Keratinocyte (primary cell): ENCODE measurements around the gene NET1. TPM values are rescaled to one million over a fixed set of nuclear protein-coding genes. Genes with fewer than 3 reads are reported as not detected.

Source experiments
- DNase-seq: peaks from one replicate; pipeline ENCODE4 v3.0.0-alpha.2; 2011; ENCODE audit warnings: low read depth, missing footprints, low spot score
- FAIRE-seq: peaks from 2 replicates; lab custom pipeline; 2011; peaks lifted over from hg19 to GRCh38; lab: Jason Lieb, UNC
- H2AFZ ChIP-seq: 2 replicates; pipeline ENCODE4 v1.6.0; 2012; ENCODE audit warnings: low read length, control low read depth, inconsistent platforms; ENCODE audit not compliant: control insufficient read depth
- H3K27ac ChIP-seq: 2 replicates; pipeline ENCODE4 v1.5.1; 2011; ENCODE audit warnings: low read length; ENCODE audit not compliant: control insufficient read depth, insufficient read depth
- H3K27me3 ChIP-seq: 3 replicates; pipeline ENCODE4 v1.6.0; 2011; ENCODE audit warnings: low read length; ENCODE audit not compliant: control insufficient read depth, insufficient read depth; ENCODE audit errors: extremely low read depth
- H3K36me3 ChIP-seq, 2 experiments: 2 replicates in 1 of 2; 3 replicates in 1 of 2; pipeline ENCODE4 v1.5.1; 2011; ENCODE audit warnings: low read length in 2 of 2, mild to moderate bottlenecking in 1 of 2; ENCODE audit not compliant: control insufficient read depth in 2 of 2, insufficient read depth in 2 of 2; ENCODE audit errors: extremely low read depth in 1 of 2
- H3K4me1 ChIP-seq: 3 replicates; pipeline ENCODE4 v1.5.1; 2011; ENCODE audit warnings: low read length; ENCODE audit not compliant: control insufficient read depth, insufficient read depth; ENCODE audit errors: extremely low read depth
- H3K4me2 ChIP-seq: 3 replicates; pipeline ENCODE4 v1.6.0; 2011; ENCODE audit warnings: low read depth, low read length; ENCODE audit not compliant: control insufficient read depth, insufficient read depth; ENCODE audit errors: extremely low read depth
- H3K4me3 ChIP-seq, 3 experiments: fragments of 200-600 bp in 1 of 3; sonication (generic) in 1 of 3; 2 replicates in 2 of 3; 3 replicates in 1 of 3; pipeline ENCODE4 v1.5.1; 2011 to 2016; ENCODE audit warnings: low read length in 3 of 3, mild to moderate bottlenecking in 3 of 3, control low read depth in 2 of 3, inconsistent platforms in 1 of 3, low read depth in 1 of 3, mixed read lengths in 1 of 3, mixed run types in 1 of 3, moderate library complexity in 1 of 3; ENCODE audit not compliant: control insufficient read depth in 2 of 3, insufficient read depth in 2 of 3; ENCODE audit errors: extremely low read depth in 1 of 3
- H3K79me2 ChIP-seq: 2 replicates; pipeline ENCODE4 v1.6.0; 2012; ENCODE audit warnings: low read length; ENCODE audit not compliant: control insufficient read depth, insufficient read depth
- H3K9ac ChIP-seq: 3 replicates; pipeline ENCODE4 v1.6.0; 2011; ENCODE audit warnings: low read length; ENCODE audit not compliant: control insufficient read depth, insufficient read depth; ENCODE audit errors: extremely low read depth
- H3K9me1 ChIP-seq: 3 replicates; pipeline ENCODE4 v1.6.0; 2011; ENCODE audit warnings: low read length; ENCODE audit not compliant: control insufficient read depth, insufficient read depth; ENCODE audit errors: extremely low read depth
- H3K9me3 ChIP-seq: 2 replicates; pipeline ENCODE4 v1.5.1; 2012; ENCODE audit warnings: low read depth, low read length; ENCODE audit not compliant: control insufficient read depth
- H4K20me1 ChIP-seq: 3 replicates; pipeline ENCODE4 v1.6.0; 2011; ENCODE audit warnings: low read length; ENCODE audit not compliant: control insufficient read depth, insufficient read depth; ENCODE audit errors: extremely low read depth
- EZH2 ChIP-seq: IDR thresholded peaks from one replicate; pipeline ENCODE4 v1.6.1; 2012; ENCODE audit warnings: inconsistent platforms, mild to moderate bottlenecking, low read length, moderate library complexity
- dilution Hi-C: fragments of 300-500 bp; cut with MboI; formaldehyde crosslinking; loops from one replicate; pipeline ENCODE4 v1.7.0; 2020; ENCODE audit warnings: low sequenced_read_pairs; ENCODE audit not compliant: extremely low pct_ligation_motif_present
- polyA plus RNA-seq, 5 experiments: library from polyadenylated mRNA; depleted of rRNA in 3 of 5; stranded (reverse) in 3 of 5; stranded (forward) in 1 of 5; unstranded in 1 of 5; fragments of >200 nt; gene quantifications; 1 replicate in 1 of 5; 2 replicates in 3 of 5; 3 replicates in 1 of 5; pipeline versions ENCODE4 v1.2.1 to v1.2.3, GENCODE V29; 2011 to 2012; ENCODE audit warnings: missing spikeins in 2 of 5, low read depth in 1 of 5, low replicate concordance in 1 of 5
- TF ChIP-seq, protein P1 (sequence below), 3 experiments: IDR thresholded peaks in 1 of 3; conservative IDR thresholded peaks in 1 of 3; optimal IDR thresholded peaks in 1 of 3; 2 replicates in 2 of 3; 3 replicates in 1 of 3; pipeline versions ENCODE3 to v1.5.1; 2011; ENCODE audit warnings: low read length in 3 of 3, mild to moderate bottlenecking in 3 of 3, moderate library complexity in 2 of 3, control low read depth in 1 of 3, inconsistent platforms in 1 of 3; ENCODE audit not compliant: insufficient read depth in 2 of 3; ENCODE audit errors: extremely low read depth in 1 of 3

Gene NET1
- polyA plus RNA-seq, 1 donor (not counting 4 experiments of a cell fraction or from before 2014, with no cell fraction given), result 214 TPM

DNA sequence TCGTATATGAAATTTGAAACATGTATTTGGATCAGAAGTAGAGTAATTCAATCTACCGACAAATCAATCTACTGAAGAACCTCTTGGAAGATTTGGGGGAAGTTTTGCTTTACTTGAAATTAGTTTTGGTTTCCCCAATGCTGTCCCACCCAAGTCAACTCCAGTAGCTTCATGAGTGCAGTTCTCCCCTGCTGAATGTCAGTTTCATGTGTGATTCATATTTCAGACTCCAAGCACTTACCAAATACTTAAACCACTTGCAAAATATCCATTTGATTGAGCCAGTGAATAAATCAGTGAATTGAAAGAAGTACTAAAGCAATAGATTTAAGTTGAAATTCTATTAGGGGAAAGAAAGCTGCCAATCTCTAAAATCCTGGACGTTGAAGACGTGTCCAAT, 77.7 kb downstream of the NET1 start:
- FAIRE-seq, result no peak
- dilution Hi-C loops, result no loop called here

DNA sequence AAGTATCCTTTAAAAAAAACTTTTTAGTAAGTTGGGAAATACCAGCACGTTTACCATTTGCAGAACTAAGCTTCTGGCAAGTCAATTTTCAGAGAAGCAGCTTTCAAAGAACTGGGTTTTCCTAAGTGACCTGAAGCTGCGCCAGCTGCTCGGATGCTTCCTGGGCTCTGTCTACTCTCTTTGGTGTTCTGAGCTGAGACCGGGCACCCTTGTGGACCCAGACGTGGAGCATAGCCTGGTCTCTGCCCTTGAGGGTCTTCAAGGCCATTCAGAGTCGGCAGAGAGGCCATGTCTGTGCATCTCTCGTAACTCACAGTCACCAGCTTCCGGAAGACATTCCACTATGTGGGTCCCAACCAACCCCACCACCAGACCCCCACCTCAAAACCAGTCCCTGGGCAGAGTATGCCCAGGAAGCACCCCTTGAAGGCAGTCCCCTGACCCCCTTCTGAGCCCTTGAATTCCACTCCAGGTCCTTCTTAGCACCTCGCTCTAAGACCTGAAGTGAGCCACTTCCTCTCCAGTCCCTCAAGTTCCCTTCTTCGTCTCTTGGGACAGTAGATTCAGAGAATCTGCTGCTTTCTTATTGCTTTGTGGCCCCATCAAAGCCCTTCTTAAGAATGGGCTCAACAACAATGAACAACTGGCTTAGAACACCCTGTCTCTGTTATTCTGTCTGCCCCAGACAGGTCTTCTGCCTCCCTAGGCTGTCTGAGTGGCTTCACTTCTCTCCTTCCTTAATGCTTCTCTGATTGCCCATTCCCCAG, 78.5 kb downstream of the NET1 start:
- dilution Hi-C loops, result no loop called here
- H3K79me2 ChIP-seq, result no peaks in the 10 kb centered on the region
- no peaks in the 10 kb centered on the region for H3K36me3 ChIP-seq
- no peaks in the 10 kb centered on the region for H3K27me3 ChIP-seq
- H3K4me2 ChIP-seq, result no peak overlapping the region
- H3K27ac ChIP-seq, result no peak overlapping the region
- DNase-seq (no peak), FAIRE-seq (no peak)
- H3K4me3 ChIP-seq, result no peak overlapping the region
- no peaks in the 10 kb centered on the region for H4K20me1 ChIP-seq
- TF ChIP-seq, protein P1, sequence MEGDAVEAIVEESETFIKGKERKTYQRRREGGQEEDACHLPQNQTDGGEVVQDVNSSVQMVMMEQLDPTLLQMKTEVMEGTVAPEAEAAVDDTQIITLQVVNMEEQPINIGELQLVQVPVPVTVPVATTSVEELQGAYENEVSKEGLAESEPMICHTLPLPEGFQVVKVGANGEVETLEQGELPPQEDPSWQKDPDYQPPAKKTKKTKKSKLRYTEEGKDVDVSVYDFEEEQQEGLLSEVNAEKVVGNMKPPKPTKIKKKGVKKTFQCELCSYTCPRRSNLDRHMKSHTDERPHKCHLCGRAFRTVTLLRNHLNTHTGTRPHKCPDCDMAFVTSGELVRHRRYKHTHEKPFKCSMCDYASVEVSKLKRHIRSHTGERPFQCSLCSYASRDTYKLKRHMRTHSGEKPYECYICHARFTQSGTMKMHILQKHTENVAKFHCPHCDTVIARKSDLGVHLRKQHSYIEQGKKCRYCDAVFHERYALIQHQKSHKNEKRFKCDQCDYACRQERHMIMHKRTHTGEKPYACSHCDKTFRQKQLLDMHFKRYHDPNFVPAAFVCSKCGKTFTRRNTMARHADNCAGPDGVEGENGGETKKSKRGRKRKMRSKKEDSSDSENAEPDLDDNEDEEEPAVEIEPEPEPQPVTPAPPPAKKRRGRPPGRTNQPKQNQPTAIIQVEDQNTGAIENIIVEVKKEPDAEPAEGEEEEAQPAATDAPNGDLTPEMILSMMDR (optimal IDR thresholded peaks at IDR 0.05 in 1 of 3, IDR thresholded peaks at IDR 0.05 in 1 of 3, conservative IDR thresholded peaks at IDR 0.05 in 1 of 3; ENCODE audit: extremely low read depth in 1 of 3, insufficient read depth in 2 of 3, low read length in 3 of 3), result no peak
- no peak for TF ChIP-seq EZH2
- no peak overlapping the region for H3K9ac ChIP-seq
- H3K9me3 ChIP-seq, result peaks cover 2% of the 10 kb centered on the region
- peaks cover 18% of the 10 kb centered on the region for H3K4me1 ChIP-seq
- no peak overlapping the region for H2AFZ ChIP-seq
- H3K9me1 ChIP-seq, result no peaks in the 10 kb centered on the region

More for the DNA sequence above, 77.7 kb downstream of the NET1 start:
- Histone ChIP-seq H2AFZ (no peak overlapping the region), H3K27ac (no peak overlapping the region), H3K4me2 (no peak overlapping the region), H3K27me3 (no peaks in the 10 kb centered on the region), H3K4me3 (no peak overlapping the region), H3K4me1 (peaks cover 20% of the 10 kb centered on the region), H3K79me2 (no peaks in the 10 kb centered on the region), H3K9me3 (peaks cover 2% of the 10 kb centered on the region), H3K36me3 (no peaks in the 10 kb centered on the region), H3K9me1 (no peaks in the 10 kb centered on the region), H4K20me1 (no peaks in the 10 kb centered on the region), H3K9ac (no peak overlapping the region)
- no peak for DNase-seq
- TF ChIP-seq EZH2, result no peak
- TF ChIP-seq, protein P1 (optimal IDR thresholded peaks at IDR 0.05 in 1 of 3, IDR thresholded peaks at IDR 0.05 in 1 of 3, conservative IDR thresholded peaks at IDR 0.05 in 1 of 3; ENCODE audit: extremely low read depth in 1 of 3, insufficient read depth in 2 of 3, low read length in 3 of 3), result no peak
